ENCODE results near the gene BANK1.

Gene BANK1

DNA sequence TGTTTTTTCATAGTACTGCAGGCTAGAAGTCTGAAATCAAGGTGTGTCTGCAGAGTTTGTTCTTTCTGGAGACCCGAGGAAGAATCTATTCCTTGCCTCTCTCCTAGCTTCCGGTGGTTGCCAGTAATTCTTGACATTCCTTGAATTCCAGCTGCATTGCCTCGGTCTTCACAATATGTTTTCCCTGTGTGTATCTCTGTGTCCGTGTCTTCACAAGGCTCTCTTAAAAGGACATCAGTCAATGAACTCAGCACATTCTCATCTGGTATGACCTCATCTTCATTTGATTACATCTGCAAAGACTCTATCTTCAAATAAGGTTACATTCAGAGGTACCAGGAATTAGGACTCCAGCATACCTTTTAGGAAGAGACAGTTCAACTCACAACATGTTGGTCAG is 163.4 kb downstream of the BANK1 start:
- in situ Hi-C loops (cut with MboI; ENCODE audit: low sequenced_read_pairs, unreplicated experiment), result no loop called here
- TF ChIP-seq, protein P1, sequence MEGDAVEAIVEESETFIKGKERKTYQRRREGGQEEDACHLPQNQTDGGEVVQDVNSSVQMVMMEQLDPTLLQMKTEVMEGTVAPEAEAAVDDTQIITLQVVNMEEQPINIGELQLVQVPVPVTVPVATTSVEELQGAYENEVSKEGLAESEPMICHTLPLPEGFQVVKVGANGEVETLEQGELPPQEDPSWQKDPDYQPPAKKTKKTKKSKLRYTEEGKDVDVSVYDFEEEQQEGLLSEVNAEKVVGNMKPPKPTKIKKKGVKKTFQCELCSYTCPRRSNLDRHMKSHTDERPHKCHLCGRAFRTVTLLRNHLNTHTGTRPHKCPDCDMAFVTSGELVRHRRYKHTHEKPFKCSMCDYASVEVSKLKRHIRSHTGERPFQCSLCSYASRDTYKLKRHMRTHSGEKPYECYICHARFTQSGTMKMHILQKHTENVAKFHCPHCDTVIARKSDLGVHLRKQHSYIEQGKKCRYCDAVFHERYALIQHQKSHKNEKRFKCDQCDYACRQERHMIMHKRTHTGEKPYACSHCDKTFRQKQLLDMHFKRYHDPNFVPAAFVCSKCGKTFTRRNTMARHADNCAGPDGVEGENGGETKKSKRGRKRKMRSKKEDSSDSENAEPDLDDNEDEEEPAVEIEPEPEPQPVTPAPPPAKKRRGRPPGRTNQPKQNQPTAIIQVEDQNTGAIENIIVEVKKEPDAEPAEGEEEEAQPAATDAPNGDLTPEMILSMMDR (IDR thresholded peaks at IDR 0.05; ENCODE audit: borderline replicate concordance, control extremely low read depth, extremely low read depth, insufficient read depth, missing control alignments), result no peak
- no peak for DNase-seq (ENCODE audit: low spot score)

DNA sequence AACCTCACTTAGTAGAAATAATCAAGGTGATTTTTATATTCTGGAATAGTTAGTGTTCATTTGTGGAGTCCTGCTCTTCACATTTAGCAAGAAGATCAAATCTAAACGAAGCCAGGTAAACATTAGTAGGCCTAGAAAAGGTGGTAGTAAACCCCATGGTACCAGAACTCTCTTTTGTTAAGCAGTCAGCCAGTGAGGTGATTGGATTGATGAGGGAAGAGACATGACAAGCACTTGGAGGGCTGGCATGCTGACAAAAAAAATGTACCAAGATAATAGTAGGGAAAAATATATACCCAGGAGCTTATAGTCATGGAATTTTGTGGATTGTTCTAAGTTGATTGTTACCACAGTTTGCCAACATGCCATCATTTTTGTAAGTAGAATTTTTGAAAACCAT is 163.8 kb downstream of the BANK1 start:
- no peak for DNase-seq (ENCODE audit: low spot score)
- TF ChIP-seq, protein P1 (IDR thresholded peaks at IDR 0.05; ENCODE audit: borderline replicate concordance, control extremely low read depth, extremely low read depth, insufficient read depth, missing control alignments), result no peak
- in situ Hi-C loops (cut with MboI; ENCODE audit: low sequenced_read_pairs, unreplicated experiment), result no loop called here

DNA sequence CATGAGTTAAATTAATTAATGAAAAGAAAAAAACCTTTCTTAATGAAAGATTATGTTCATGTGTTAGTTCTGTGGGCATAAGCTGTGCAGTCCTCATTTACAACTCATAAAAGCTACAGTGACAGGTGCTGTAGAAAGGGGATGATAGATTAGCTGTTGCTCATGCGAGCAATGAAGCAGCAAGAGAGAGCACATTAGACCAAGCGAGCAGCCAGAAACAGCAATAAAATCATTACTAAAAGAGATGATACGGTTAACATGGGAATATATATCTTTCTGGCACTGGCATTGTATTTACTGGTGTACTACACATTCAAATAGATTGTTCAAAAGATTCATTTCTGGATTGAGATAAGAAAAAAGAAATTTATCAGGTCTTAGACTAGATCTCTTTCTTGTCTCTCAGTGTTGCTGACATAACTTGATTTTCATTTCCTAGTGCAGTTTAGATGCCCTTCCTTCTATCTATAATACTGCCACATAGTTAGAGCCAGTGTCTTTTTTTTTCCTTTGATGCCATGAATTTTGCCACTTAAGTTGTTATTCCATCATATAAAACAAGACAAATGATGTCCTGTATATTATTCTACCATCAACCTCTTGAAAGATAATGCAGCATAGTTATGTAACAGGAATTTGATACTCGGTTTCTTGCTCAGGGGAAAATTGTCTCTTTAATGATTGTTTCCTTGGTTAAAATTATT is 164.6 kb downstream of the BANK1 start:
- DNase-seq (ENCODE audit: low spot score), result no peak
- TF ChIP-seq, protein P1 (IDR thresholded peaks at IDR 0.05; ENCODE audit: borderline replicate concordance, control extremely low read depth, extremely low read depth, insufficient read depth, missing control alignments), result no peak
- in situ Hi-C loops (cut with MboI; ENCODE audit: low sequenced_read_pairs, unreplicated experiment), result no loop called here

DNA sequence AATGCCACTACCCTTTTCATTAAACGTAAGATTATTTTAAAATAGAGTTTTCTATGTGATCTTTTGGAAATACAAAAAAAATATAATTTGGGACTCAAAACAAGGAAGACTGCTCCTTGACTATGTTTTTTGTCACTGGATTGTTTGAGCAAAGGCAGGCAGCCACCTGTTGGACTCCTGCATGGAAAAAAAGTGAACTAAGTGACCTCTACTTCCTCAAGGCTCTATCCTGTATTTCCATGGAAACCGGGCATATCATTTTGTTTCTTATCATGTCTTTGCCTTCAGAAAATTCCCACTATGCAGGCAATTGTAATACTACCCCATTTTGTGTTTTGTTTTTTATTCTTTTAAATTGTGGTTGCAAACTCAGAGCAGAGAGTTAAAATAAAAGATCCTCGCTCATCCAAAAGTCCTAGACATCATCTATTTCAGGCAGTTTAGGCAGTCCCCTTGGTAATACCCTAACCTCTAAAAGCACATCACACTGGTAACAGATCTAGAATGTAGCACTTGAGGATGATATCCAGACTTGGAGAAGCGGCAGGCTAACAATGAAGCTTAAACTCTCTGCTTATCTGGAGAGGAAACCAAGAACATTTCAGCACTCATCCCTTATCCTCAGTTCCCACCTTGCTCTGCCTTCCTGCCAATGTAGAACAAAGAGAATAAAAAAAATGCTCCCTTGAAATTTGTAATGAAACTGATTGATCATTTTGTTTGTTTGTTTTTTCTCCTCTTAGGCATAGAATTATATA is 165.7 kb downstream of the BANK1 start:
- no peak for DNase-seq (ENCODE audit: low spot score)
- in situ Hi-C loops (cut with MboI; ENCODE audit: low sequenced_read_pairs, unreplicated experiment), result no loop called here
- TF ChIP-seq, protein P1 (IDR thresholded peaks at IDR 0.05; ENCODE audit: borderline replicate concordance, control extremely low read depth, extremely low read depth, insufficient read depth, missing control alignments), result no peak

DNA sequence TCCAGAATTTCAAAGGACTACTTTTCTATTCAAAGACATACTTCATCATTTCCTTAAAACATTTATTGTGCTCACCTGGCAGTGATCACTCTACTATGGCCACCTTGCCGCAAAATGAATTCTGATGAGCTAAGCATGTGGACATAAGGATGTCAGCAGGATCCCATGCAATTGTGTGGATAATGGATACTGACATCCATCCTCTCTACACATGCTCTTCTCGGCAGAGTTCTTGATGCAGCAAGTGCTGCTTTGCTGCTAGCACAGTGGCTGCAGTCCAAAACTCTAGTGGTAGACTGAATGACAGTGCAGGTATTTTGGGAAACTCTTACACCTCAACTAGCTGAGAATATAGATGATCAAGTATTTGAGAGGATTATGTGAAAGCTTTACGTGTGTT is 168.0 kb downstream of the BANK1 start:
- TF ChIP-seq, protein P1 (IDR thresholded peaks at IDR 0.05; ENCODE audit: borderline replicate concordance, control extremely low read depth, extremely low read depth, insufficient read depth, missing control alignments), result no peak
- in situ Hi-C loops (cut with MboI; ENCODE audit: low sequenced_read_pairs, unreplicated experiment), result no loop called here
- DNase-seq (ENCODE audit: low spot score), result no peak

DNA sequence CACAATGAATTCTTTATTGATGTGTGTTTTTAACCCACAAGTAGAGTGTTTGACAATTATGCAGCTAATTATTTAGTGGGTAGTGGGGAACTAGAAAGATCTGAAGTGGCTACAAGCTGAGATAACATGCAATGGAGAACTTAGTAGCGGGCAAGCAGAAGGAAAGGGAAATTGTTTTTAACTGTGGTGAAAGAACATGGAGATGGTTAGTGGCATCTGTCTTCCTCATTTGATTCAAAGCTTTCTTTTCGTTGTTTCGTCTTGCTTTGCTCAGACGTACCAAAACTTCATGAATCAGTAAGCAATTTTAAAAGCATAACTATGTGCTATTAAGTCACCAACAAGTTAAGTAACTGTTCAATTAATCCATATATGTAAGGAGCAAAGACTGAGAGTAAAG is 169.9 kb downstream of the BANK1 start:
- TF ChIP-seq, protein P1 (IDR thresholded peaks at IDR 0.05; ENCODE audit: borderline replicate concordance, control extremely low read depth, extremely low read depth, insufficient read depth, missing control alignments), result no peak
- in situ Hi-C loops (cut with MboI; ENCODE audit: low sequenced_read_pairs, unreplicated experiment), result no loop called here
- no peak for DNase-seq (ENCODE audit: low spot score)
